ENCODE measurements around the gene CEBPZOS. TPM values are rescaled to one million over a fixed set of nuclear protein-coding genes. Genes with fewer than 3 reads are reported as not detected.
"Not testable (repeated sequence)": the region's sequence is repeated elsewhere in the genome, so short reads cannot be mapped to it uniquely, and the experiment has no call there.

Gene CEBPZOS
- total and polyA plus RNA-seq, 4 donors, result 9.1 to 22.9 (median 13.5) TPM

DNA sequence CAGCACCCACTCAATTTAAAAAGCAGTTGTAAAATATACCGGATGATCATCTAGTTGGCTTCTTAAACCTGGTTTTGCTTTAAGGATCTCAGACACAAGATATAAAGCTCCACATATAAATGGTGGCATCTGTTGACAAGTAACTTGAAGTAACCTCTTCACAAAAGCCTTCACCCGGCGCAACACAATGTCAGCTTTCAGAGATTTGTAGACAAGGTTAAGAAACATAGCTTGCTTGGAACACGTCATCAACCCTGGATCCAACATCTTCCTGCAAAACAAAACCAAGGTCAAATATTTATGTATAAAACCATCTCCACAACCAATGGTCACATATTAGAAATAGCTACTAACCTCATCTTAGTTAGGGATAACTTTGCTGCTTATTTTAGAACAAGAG lies 26.8 kb downstream of the CEBPZOS start:
- Histone ChIP-seq H3K36me3 (ENCODE audit: control insufficient read depth in 4 of 4, insufficient read depth in 3 of 4, low read depth in 1 of 4, low read length in 3 of 4) (peaks cover 3 to 48% (median 34%) of the 10 kb centered on the region in 4 donors), H3K9me3 (ENCODE audit: control insufficient read depth in 4 of 4, low read length in 3 of 4) (no peaks in the 10 kb centered on the region), H3K4me1 (ENCODE audit: control insufficient read depth in 4 of 4, insufficient read depth in 4 of 4, low read length in 3 of 4) (peaks cover 0 to 3% (median under 1%) of the 10 kb centered on the region in 4 donors), H3K4me3 (ENCODE audit: low read depth in 1 of 3, low read length in 3 of 3) (no peak overlapping the region), H3K27ac (ENCODE audit: low read depth in 1 of 2, low read length in 2 of 2) (no peak overlapping the region), H3K9ac (ENCODE audit: low read depth in 1 of 2, low read length in 2 of 2) (no peak overlapping the region), H3K27me3 (ENCODE audit: control insufficient read depth in 4 of 4, insufficient read depth in 4 of 4, low read length in 3 of 4) (no peaks in the 10 kb centered on the region)
- no peak for DNase-seq (ENCODE audit: low spot score)
- TF ChIP-seq JUND (IDR thresholded peaks at IDR 0.05), result no peak
- TF ChIP-seq MAX (IDR thresholded peaks at IDR 0.05), result no peak
- no peak for TF ChIP-seq GABPA (IDR thresholded peaks at IDR 0.05 in 1 of 2, conservative IDR thresholded peaks at IDR 0.05 in 1 of 2)
- TF ChIP-seq HNF4G (IDR thresholded peaks at IDR 0.05), result no peak
- 98% methylated on average over 4 of the region's 4 CpGs for WGBS

GRCh38 chr2:37224063-37224462 lies 27.8 kb downstream of the CEBPZOS start:
- WGBS, result 97% methylated on average over 1 of the region's 1 CpG
- no peak overlapping the region for H3K4me3 ChIP-seq (ENCODE audit: low read depth in 1 of 3, low read length in 3 of 3)
- H3K27me3 ChIP-seq (ENCODE audit: control insufficient read depth in 4 of 4, insufficient read depth in 4 of 4, low read length in 3 of 4), result no peaks in the 10 kb centered on the region
- H3K4me1 ChIP-seq (ENCODE audit: control insufficient read depth in 4 of 4, insufficient read depth in 4 of 4, low read length in 3 of 4), result peaks cover 0 to 3% (median under 1%) of the 10 kb centered on the region in 4 donors
- TF ChIP-seq CTCF (IDR thresholded peaks at IDR 0.05; ENCODE audit: low read depth, low read length, missing input control) (no peak), REST (IDR thresholded peaks at IDR 0.05) (peak; percentile 59), SP1 (IDR thresholded peaks at IDR 0.05) (no peak)
- no peaks in the 10 kb centered on the region for H3K9me3 ChIP-seq (ENCODE audit: control insufficient read depth in 4 of 4, low read length in 3 of 4)
- H3K27ac ChIP-seq (ENCODE audit: low read depth in 1 of 2, low read length in 2 of 2), result no peak overlapping the region
- no peak overlapping the region for H3K9ac ChIP-seq (ENCODE audit: low read depth in 1 of 2, low read length in 2 of 2)
- peaks cover 3 to 45% (median 35%) of the 10 kb centered on the region in 4 donors for H3K36me3 ChIP-seq (ENCODE audit: control insufficient read depth in 4 of 4, insufficient read depth in 3 of 4, low read depth in 1 of 4, low read length in 3 of 4)
- DNase-seq (ENCODE audit: low spot score), result no peak

DNA sequence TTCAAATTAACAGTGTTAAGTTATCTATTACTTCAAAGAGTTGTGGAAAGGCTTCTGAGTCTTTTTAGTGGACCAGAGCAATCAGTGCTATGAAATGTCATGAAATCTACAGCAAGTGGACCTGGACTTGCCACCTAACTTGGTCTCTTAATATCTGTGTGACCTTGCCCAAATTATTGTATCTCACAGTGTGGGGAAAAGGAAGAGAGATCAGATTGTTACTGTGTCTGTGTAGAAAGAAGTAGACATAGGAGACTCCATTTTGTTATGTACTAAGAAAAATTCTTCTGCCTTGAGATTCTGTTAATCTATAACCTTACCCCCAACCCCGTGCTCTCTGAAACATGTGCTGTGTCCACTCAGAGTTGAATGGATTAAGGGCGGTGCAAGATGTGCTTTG lies 28.8 kb downstream of the CEBPZOS start:
- H3K36me3 ChIP-seq (ENCODE audit: control insufficient read depth in 4 of 4, insufficient read depth in 3 of 4, low read depth in 1 of 4, low read length in 3 of 4), result peaks cover 2 to 44% (median 31%) of the 10 kb centered on the region in 4 donors

More for the DNA sequence above, 28.8 kb downstream of the CEBPZOS start:
- no CpG with 5 or more reads among the region's 2 CpGs for WGBS
- not testable (repeated sequence) for DNase-seq (ENCODE audit: low spot score); H3K27me3 ChIP-seq (ENCODE audit: control insufficient read depth in 4 of 4, insufficient read depth in 4 of 4, low read length in 3 of 4); H3K9ac ChIP-seq (ENCODE audit: low read depth in 1 of 2, low read length in 2 of 2); H3K9me3 ChIP-seq (ENCODE audit: control insufficient read depth in 4 of 4, low read length in 3 of 4); H3K4me3 ChIP-seq (ENCODE audit: low read depth in 1 of 3, low read length in 3 of 3); H3K27ac ChIP-seq (ENCODE audit: low read depth in 1 of 2, low read length in 2 of 2)
- peaks cover 6 to 12% (median 7%) of the 10 kb centered on the region in 4 donors for H3K4me1 ChIP-seq (ENCODE audit: control insufficient read depth in 4 of 4, insufficient read depth in 4 of 4, low read length in 3 of 4)

All from liver (tissue), 9 donors.